Measurements from ENCODE around the gene ATP8B1. TPM values are rescaled to one million over a fixed set of nuclear protein-coding genes. Genes with fewer than 3 reads are reported as not detected.

ATP8B1 gene
- total and polyA plus RNA-seq, 2 donors (not counting 1 experiment from before 2014, with no cell fraction given): 109 to 125 TPM

GRCh38 chr18:57806978-57807285 is 3.8 kb upstream of the ATP8B1 start:
- Histone ChIP-seq H3K4me1 (ENCODE audit: control insufficient read depth, extremely low read depth, insufficient read depth, low read length) (peaks cover 17% of the 10 kb centered on the region), H3K27ac (ENCODE audit: insufficient read depth, low read length) (peak overlapping the region; percentile 81), H4K20me1 (ENCODE audit: control insufficient read depth, extremely low read depth, insufficient read depth, low read length) (no peaks in the 10 kb centered on the region), H3K4me2 (ENCODE audit: extremely low read depth, insufficient read depth, low read length) (peak overlapping the region; percentile 70), H3K9me3 (ENCODE audit: control insufficient read depth, insufficient read depth, low read depth, low read length) (no peaks in the 10 kb centered on the region), H3K79me2 (ENCODE audit: control insufficient read depth, insufficient read depth, low read length) (peaks cover 32% of the 10 kb centered on the region), H3K36me3 (ENCODE audit: control insufficient read depth, insufficient read depth, low read length) (no peaks in the 10 kb centered on the region), H3K4me3 (replicated peaks in 1 of 4; ENCODE audit: control extremely low read depth in 1 of 4, insufficient read depth in 1 of 4, low read depth in 3 of 4, low read length in 4 of 4) (peak overlapping the region in 1 of 4 experiments; percentile 29), H2AFZ (ENCODE audit: low read length) (no peak overlapping the region), H3K9ac (ENCODE audit: insufficient read depth, low read length) (no peak overlapping the region), H3K27me3 (ENCODE audit: control insufficient read depth, insufficient read depth, low read length) (no peaks in the 10 kb centered on the region)
- DNase-seq (ENCODE audit: low read depth in 2 of 2): peak; percentile 78 to 88
- no peak for TF ChIP-seq EZH2 (IDR thresholded peaks at IDR 0.05; ENCODE audit: low read length, missing control alignments)
- no peak for TF ChIP-seq CTCF (conservative IDR thresholded peaks at IDR 0.05 in 1 of 2, IDR thresholded peaks at IDR 0.05 in 1 of 2; ENCODE audit: low read depth in 1 of 2, low read length in 2 of 2)

GRCh38 chr18:57806201-57806977 is 3.3 kb upstream of the ATP8B1 start:
- Histone ChIP-seq H3K27ac (ENCODE audit: insufficient read depth, low read length) (peak overlapping the region; percentile 81), H3K27me3 (ENCODE audit: control insufficient read depth, insufficient read depth, low read length) (no peaks in the 10 kb centered on the region), H3K4me3 (replicated peaks in 1 of 4; ENCODE audit: control extremely low read depth in 1 of 4, insufficient read depth in 1 of 4, low read depth in 3 of 4, low read length in 4 of 4) (peak overlapping the region in 1 of 4 experiments; percentile 29), H3K36me3 (ENCODE audit: control insufficient read depth, insufficient read depth, low read length) (peaks cover 3% of the 10 kb centered on the region), H3K9me3 (ENCODE audit: control insufficient read depth, insufficient read depth, low read depth, low read length) (no peaks in the 10 kb centered on the region), H3K4me1 (ENCODE audit: control insufficient read depth, extremely low read depth, insufficient read depth, low read length) (peaks cover 17% of the 10 kb centered on the region), H3K4me2 (ENCODE audit: extremely low read depth, insufficient read depth, low read length) (peak overlapping the region; percentile 9), H3K79me2 (ENCODE audit: control insufficient read depth, insufficient read depth, low read length) (peaks cover 37% of the 10 kb centered on the region), H4K20me1 (ENCODE audit: control insufficient read depth, extremely low read depth, insufficient read depth, low read length) (no peaks in the 10 kb centered on the region), H2AFZ (ENCODE audit: low read length) (no peak overlapping the region), H3K9ac (ENCODE audit: insufficient read depth, low read length) (no peak overlapping the region)
- no peak for DNase-seq (ENCODE audit: low read depth in 2 of 2)
- TF ChIP-seq CTCF (conservative IDR thresholded peaks at IDR 0.05 in 1 of 2, IDR thresholded peaks at IDR 0.05 in 1 of 2; ENCODE audit: low read depth in 1 of 2, low read length in 2 of 2): no peak
- TF ChIP-seq EZH2 (IDR thresholded peaks at IDR 0.05; ENCODE audit: low read length, missing control alignments): no peak

DNA sequence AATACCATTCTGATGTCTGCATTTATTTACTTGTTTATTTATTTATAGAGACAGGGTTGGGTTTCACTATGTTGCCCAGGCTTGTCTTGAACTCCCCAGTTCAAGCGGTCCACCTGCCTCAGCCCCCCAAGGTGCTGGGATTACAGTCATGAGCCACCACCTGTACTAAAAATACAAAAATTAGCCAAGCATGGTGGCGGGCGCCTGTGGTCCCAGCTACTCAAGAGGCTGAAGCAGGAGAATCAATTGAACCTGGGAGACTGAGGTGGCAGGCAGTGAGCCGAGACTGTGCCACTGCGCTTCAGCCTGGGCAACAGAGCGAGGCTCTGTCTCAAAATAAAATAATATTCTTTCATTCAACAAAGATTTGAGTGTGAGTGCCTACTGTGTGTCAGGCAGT is 2.0 kb upstream of the ATP8B1 start:
- Histone ChIP-seq H3K9ac (ENCODE audit: insufficient read depth, low read length) (no peak overlapping the region), H4K20me1 (ENCODE audit: control insufficient read depth, extremely low read depth, insufficient read depth, low read length) (no peaks in the 10 kb centered on the region), H3K4me3 (replicated peaks in 1 of 4; ENCODE audit: control extremely low read depth in 1 of 4, insufficient read depth in 1 of 4, low read depth in 3 of 4, low read length in 4 of 4) (no peak overlapping the region), H3K9me3 (ENCODE audit: control insufficient read depth, insufficient read depth, low read depth, low read length) (no peaks in the 10 kb centered on the region), H3K4me2 (ENCODE audit: extremely low read depth, insufficient read depth, low read length) (no peak overlapping the region), H2AFZ (ENCODE audit: low read length) (no peak overlapping the region), H3K79me2 (ENCODE audit: control insufficient read depth, insufficient read depth, low read length) (peaks cover 50% of the 10 kb centered on the region), H3K27me3 (ENCODE audit: control insufficient read depth, insufficient read depth, low read length) (no peaks in the 10 kb centered on the region), H3K4me1 (ENCODE audit: control insufficient read depth, extremely low read depth, insufficient read depth, low read length) (peaks cover 17% of the 10 kb centered on the region), H3K36me3 (ENCODE audit: control insufficient read depth, insufficient read depth, low read length) (peaks cover 4% of the 10 kb centered on the region), H3K27ac (ENCODE audit: insufficient read depth, low read length) (no peak overlapping the region)
- TF ChIP-seq EZH2 (IDR thresholded peaks at IDR 0.05; ENCODE audit: low read length, missing control alignments) (no peak), CTCF (conservative IDR thresholded peaks at IDR 0.05 in 1 of 2, IDR thresholded peaks at IDR 0.05 in 1 of 2; ENCODE audit: low read depth in 1 of 2, low read length in 2 of 2) (no peak)
- no peak for DNase-seq (ENCODE audit: low read depth in 2 of 2)

Measured in fibroblast of lung (primary cell).